DMS 273 (cell line): ENCODE data around the gene GAL.

Experiments used
- DNase-seq: peaks from one replicate; lab custom pipeline; 2025; ENCODE audit not compliant: unreplicated experiment; lab: John Stamatoyannopoulos, UW

GAL gene

GRCh38 chr11:68680541-68681231, 3.7 kb upstream of the GAL start:
- DNase-seq, result no peak

- no peak for DNase-seq
Measured at GRCh38 chr11:68682531-68682961, 1.8 kb upstream of the GAL start.

DNA sequence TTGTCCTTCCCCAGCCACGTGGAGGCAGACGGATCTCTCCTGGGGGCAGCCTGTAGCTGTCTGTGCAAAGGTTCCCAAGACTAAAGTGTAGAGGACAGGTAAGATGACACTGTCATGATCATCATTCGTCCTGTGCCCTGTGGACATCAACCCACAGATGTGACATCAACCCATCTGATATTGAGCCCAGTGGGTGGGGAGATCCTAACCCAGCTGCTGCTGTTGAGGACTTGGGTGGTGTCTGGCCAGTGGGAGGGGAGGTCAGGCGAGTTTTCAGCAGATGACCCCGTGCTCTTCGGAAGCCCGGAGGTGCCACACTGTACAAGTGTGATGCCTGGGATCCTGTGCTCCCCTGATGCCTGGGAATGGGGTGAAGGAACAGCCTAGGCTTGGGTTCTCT, 1.2 kb upstream of the GAL start:
- DNase-seq, result no peak

GRCh38 chr11:68683536-68684384, 584 bp upstream of the GAL start:
- no peak for DNase-seq

- DNase-seq, result no peak
Measured at GRCh38 chr11:68685656-68686380, 1.5 kb downstream of the GAL start.

- no peak for DNase-seq
Measured at GRCh38 chr11:68686486-68686885, 2.1 kb downstream of the GAL start.

DNA sequence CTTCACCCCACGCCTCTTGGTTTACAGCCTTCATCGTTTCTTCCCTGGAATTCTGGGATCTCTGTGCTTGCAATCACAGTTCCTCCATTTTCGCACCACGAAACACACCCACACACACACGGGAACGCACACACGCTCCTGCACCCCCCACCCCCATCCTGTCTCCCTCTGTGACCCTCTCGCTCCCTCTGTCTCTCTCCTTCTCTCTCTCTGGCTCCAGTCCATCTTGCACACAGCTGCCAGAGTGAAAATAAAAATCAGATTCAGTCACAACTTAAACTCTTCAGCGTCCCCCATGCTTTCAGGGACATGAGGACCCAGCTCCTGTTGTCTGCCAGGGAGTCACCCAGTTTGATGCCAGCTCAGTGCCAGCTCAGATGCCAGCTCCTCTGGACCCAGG, 3.0 kb downstream of the GAL start:
- no peak for DNase-seq

GRCh38 chr11:68687986-68688385, 3.6 kb downstream of the GAL start:
- DNase-seq, result no peak

- DNase-seq, result no peak
Measured at GRCh38 chr11:68688881-68689280, 4.5 kb downstream of the GAL start.

DNA sequence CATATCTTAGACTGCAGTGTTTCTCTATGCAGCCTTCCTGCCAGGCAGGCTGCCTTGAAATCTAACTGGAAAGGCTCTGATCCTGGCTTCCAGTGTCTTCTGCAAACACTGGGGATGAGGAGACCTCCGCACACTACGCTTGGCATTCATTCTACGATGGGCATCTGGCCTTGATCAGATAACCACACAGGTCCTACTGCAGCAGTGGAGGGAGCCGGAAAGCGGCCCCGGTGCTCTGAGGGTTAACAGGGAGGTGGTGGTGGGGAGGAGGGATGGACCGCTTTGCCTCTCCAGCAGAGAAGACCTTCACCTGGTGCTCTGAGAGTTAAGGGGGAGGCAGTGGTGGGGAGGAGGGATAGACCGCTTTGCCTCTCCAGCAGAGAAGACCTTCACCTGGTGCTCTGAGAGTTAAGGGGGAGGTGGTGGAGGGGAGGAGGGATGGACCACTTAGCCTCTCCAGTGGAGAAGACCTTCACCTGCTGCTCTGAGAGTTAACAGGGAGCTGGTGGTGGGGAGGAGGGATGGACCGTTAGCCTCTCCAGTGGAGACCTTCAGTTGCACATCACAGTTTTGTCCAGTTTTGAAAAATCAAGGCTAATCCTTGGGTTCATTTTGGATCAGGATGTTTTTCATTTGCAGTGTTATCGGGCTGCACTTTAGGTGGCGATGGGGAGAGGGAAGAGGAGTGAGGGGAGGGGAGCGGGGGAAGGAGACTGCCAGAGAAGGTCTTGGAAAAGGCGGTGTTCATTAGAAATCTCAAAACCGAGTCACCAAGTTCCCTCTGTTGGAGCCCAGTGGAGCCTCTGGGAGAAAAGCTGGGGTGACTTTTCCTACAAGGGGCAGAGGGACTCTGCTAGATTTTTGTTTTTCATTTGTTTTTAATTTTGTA, 5.6 kb downstream of the GAL start:
- DNase-seq, result no peak

- no peak for DNase-seq
Measured at GRCh38 chr11:68690671-68691401, 6.5 kb downstream of the GAL start.

- DNase-seq, result no peak
Measured at GRCh38 chr11:68691402-68691784, 7.0 kb downstream of the GAL start.

GRCh38 chr11:68692115-68692514, 7.8 kb downstream of the GAL start:
- no peak for DNase-seq

- no peak for DNase-seq
Measured at GRCh38 chr11:68692871-68693483, 8.6 kb downstream of the GAL start.

GRCh38 chr11:68693484-68693882, 9.1 kb downstream of the GAL start:
- no peak for DNase-seq

GRCh38 chr11:68694431-68695297, 10.3 kb downstream of the GAL start:
- DNase-seq, result no peak

- no peak for DNase-seq
Measured at GRCh38 chr11:68695531-68695930, 11.2 kb downstream of the GAL start.

DNA sequence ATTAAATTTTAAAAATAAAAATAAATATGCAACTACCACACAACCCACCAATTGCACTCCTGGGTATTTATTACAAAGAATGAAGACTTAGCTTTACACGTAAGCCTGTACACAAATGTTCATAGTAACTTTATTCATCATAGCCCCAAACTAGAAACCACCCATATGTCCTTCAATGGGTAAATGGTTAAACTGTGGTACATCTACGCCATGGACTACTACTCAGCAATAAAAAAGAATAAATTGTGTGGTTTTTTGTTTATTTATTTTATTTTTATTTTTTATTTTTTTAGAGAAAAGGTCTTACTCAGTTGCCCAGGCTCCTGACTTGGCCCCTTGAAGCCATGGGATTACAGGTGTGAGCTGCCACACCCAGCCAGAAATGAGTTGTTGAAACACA, 14.6 kb downstream of the GAL start:
- no peak for DNase-seq

DNA sequence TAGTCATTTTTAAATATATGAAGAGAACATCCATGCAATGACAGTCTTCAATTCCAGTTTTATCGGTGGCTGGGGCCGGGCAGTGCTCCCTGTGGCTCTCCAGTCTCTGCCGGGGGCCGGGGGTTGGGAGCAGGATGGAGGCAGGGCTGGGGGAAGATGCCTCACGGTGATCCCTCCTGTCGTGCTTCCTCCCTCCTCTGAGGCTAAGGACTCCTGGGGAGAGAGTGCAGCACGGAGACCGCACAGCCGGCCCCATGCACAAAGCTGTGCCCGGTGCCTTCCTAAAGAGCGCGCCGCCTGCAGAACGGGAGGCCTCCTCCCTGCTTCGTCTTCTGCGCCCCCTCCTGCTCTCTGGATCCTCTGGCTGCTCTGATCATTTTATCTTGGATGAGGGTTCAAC, 20.5 kb downstream of the GAL start:
- no peak for DNase-seq
